GM10248 (cell line): ENCODE measurements around the gene GATAD2A.

Source experiments
- CTCF ChIA-PET: fragments of 300-600 bp; sonication (Branson Sonifier 250); formaldehyde crosslinking; extraction: SDS; loops from one replicate; lab custom pipeline; 2021; ENCODE audit warnings: antibody characterized with exemption; lab: Yijun Ruan, JAX
- POLR2A ChIA-PET: fragments of 350-650 bp; sonication (Branson Sonifier 250); formaldehyde crosslinking; extraction: SDS; loops from one replicate; lab custom pipeline; 2020; ENCODE audit warnings: antibody characterized with exemption; lab: Yijun Ruan, JAX
- DNase-seq: peaks from one replicate; pipeline ENCODE4 v3.0.0; 2012; ENCODE audit errors: extremely low spot score
- CTCF ChIP-seq: IDR thresholded peaks from 2 replicates; pipeline ENCODE4 v1.5.1; 2012; ENCODE audit warnings: mild to moderate bottlenecking, low read depth; ENCODE audit errors: extremely low read depth, missing control alignments, control extremely low read depth

The GATAD2A gene

GRCh38 chr19:19489804-19490204, 84.3 kb downstream of the GATAD2A start:
- ChIA-PET POLR2A (no interaction called here), CTCF (interaction anchor here (0.6 to 8.5 kb wide), 40 partner anchors 9 to 346 kb away, joined by 3 to 220 read pairs (median 8); partner anchors contain the start of genes GATAD2A, GMIP, NDUFA13 and TSSK6)
- no peak for TF ChIP-seq CTCF

GRCh38 chr19:19490214-19490968, 84.9 kb downstream of the GATAD2A start:
- CTCF ChIA-PET = interaction anchor here (0.6 to 8.5 kb wide), 56 partner anchors 9 to 347 kb away, joined by 3 to 220 read pairs (median 6); partner anchors contain the start of genes GATAD2A, GMIP, NDUFA13 and TSSK6
- POLR2A ChIA-PET = interaction anchor here (1.3 kb wide), 1 partner anchor 85 kb away, joined by 3 read pairs; the partner anchor contains the start of gene GATAD2A
- peak; percentile 83 for TF ChIP-seq CTCF
- DNase-seq = peak; percentile 87

More at GRCh38 chr19:19489804-19490204, 84.3 kb downstream of the GATAD2A start:
- DNase-seq = no peak

- POLR2A ChIA-PET = interaction anchor here (1.3 kb wide), 1 partner anchor 86 kb away, joined by 3 read pairs; the partner anchor contains the start of gene GATAD2A
- CTCF ChIA-PET = interaction anchor here (0.7 to 8.5 kb wide), 39 partner anchors 8 to 184 kb away, joined by 3 to 220 read pairs (median 7); partner anchors contain the start of genes GATAD2A, GMIP, NDUFA13 and TSSK6
- no peak for DNase-seq
- TF ChIP-seq CTCF = no peak
Observed at GRCh38 chr19:19491321-19492025, 86.0 kb downstream of the GATAD2A start.

GRCh38 chr19:19492026-19492610, 86.6 kb downstream of the GATAD2A start:
- DNase-seq = no peak
- TF ChIP-seq CTCF = no peak
- ChIA-PET POLR2A (no interaction called here), CTCF (interaction anchor here (0.8 to 8.5 kb wide), 12 partner anchors 13 to 126 kb away, joined by 3 to 220 read pairs (median 10); partner anchors contain the start of gene GATAD2A)

GRCh38 chr19:19493841-19494546, 88.5 kb downstream of the GATAD2A start:
- no peak for DNase-seq
- CTCF ChIA-PET = interaction anchor here (1.3 to 8.5 kb wide), 3 partner anchors 76 to 136 kb away, joined by 3 to 220 read pairs (median 4); no protein-coding TSS in a partner anchor
- POLR2A ChIA-PET = no interaction called here
- no peak for TF ChIP-seq CTCF
